K562 (cell line): ENCODE results near the gene ADAM8. TPM values are rescaled to one million over a fixed set of nuclear protein-coding genes. Genes with fewer than 3 reads are reported as not detected.

Experiments used
- BHLHE40 ChIP-seq: IDR thresholded peaks from 2 replicates; pipeline ENCODE4 v1.6.1; 2011; ENCODE audit warnings: low read length, improper control_type of control experiment
- GTF2A2 ChIP-seq: IDR thresholded peaks from 2 replicates; pipeline ENCODE4 v1.6.1; 2016; ENCODE audit warnings: mild to moderate bottlenecking, missing genetic modification characterization, missing compliant biosample characterization
- MGA ChIP-seq: fragments of 450-650 bp; IDR thresholded peaks from 2 replicates; pipeline ENCODE4 v1.6.1; 2016; ENCODE audit warnings: mild to moderate bottlenecking, moderate library complexity
- PTTG1 ChIP-seq: fragments of 450-650 bp; IDR thresholded peaks from 2 replicates; pipeline ENCODE4 v1.6.1; 2016; ENCODE audit warnings: low read depth, mild to moderate bottlenecking, missing genetic modification characterization, missing compliant biosample characterization
- RBM25 ChIP-seq: fragments of 200-400 bp; formaldehyde crosslinking; IDR thresholded peaks from 2 replicates; pipeline ENCODE4 v1.6.1; 2018; ENCODE audit warnings: low read length, low read depth, moderate library complexity; ENCODE audit not compliant: severe bottlenecking
- SREBF1 ChIP-seq: fragments of 150-350 bp; IDR thresholded peaks from 2 replicates; pipeline ENCODE4 v1.6.1; 2014; ENCODE audit warnings: antibody characterized with exemption, low read depth, low read length, borderline replicate concordance
- TAF9B ChIP-seq: fragments of 450-650 bp; IDR thresholded peaks from 2 replicates; pipeline ENCODE4 v1.6.1; 2018; ENCODE audit warnings: mild to moderate bottlenecking; ENCODE audit not compliant: partially characterized antibody
- UBTF ChIP-seq, 2 experiments: IDR thresholded peaks; 2 replicates each; pipeline ENCODE4 v1.6.1; 2012; ENCODE audit warnings: improper control_type of control experiment in 2 of 2, low read depth in 2 of 2, low read length in 2 of 2, borderline replicate concordance in 1 of 2
- ZFX ChIP-seq: sonication (generic); formaldehyde crosslinking; IDR thresholded peaks from 2 replicates; pipeline ENCODE4 v1.8.0; 2022; ENCODE audit warnings: mild to moderate bottlenecking, missing genetic modification reagents, moderate library complexity
- polyA plus RNA-seq, 8 experiments: library from polyadenylated mRNA; depleted of rRNA in 4 of 8; stranded (reverse) in 5 of 8; unstranded in 3 of 8; fragments of >200 nt; fragmentation: Nextera tagmentation in 2 of 8; fragmentation: Illumina TruSeq in 1 of 8; extraction: Ambion mirVana in 2 of 8; extraction: Trizol in 1 of 8; gene quantifications; 2 replicates each; pipeline versions ENCODE4 v1.2.1 to v1.2.3, GENCODE V29; 2011 to 2014; ENCODE audit warnings: inconsistent platforms in 1 of 8, missing spikeins in 1 of 8
- total RNA-seq, 7 experiments: library from RNA; depleted of rRNA in 6 of 7; stranded (reverse); fragments of >200 nt in 6 of 7; fragmentation: Illumina TruSeq in 2 of 7; extraction: Trizol in 2 of 7; gene quantifications; 2 replicates each; pipeline versions ENCODE4 v1.2.1 to v1.2.3, GENCODE V29; 2011 to 2021; ENCODE audit warnings: low replicate concordance in 1 of 7
- TF ChIP-seq, protein P1 (sequence below): sonication (generic); formaldehyde crosslinking; IDR thresholded peaks from 2 replicates; pipeline ENCODE4 v1.9.0; 2022; ENCODE audit warnings: mild to moderate bottlenecking, missing genetic modification reagents

Gene ADAM8
- total and polyA plus RNA-seq, 9 of the 15 experiments (the other 6 are each of a cell fraction or from before 2014, with no cell fraction given) = 0.07 to 7.0 (median 1.1) TPM

DNA sequence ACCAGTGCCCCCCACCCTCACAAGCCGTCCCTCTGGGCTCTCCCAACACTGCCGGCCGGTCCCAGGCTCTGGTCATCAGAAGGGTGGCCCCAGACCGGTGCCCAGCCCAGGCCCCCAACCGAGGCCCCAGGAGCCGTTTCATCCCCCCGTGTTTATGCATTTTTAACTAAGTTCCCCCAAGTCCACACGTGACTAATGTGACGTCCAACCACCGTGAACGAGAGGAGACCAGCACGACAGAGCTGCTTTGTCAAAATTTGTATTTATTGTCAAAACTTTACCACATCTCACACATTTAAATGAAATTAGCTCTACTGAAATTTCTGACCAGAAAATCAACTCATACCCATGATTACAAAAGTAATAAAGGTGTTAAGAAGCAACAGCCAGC lies 30.4 kb downstream of the ADAM8 start (continued):
- TF ChIP-seq MGA (0 out of 2 replicates have a peak, but pooled peaks have one; percentile 33), RBM25 (no peak), GTF2A2 (tag) (no peak), TAF9B (no peak), UBTF (IDR thresholded peaks at IDR 0.05; ENCODE audit: borderline replicate concordance in 1 of 2, low read depth in 2 of 2, low read length in 2 of 2) (no peak), ZFX (CRISPR knock-in tag) (peak; percentile 33), BHLHE40 (0 out of 2 replicates have a peak, but pooled peaks have one; percentile 8), PTTG1 (tag) (no peak), SREBF1 (no peak)
- TF ChIP-seq, protein P1, sequence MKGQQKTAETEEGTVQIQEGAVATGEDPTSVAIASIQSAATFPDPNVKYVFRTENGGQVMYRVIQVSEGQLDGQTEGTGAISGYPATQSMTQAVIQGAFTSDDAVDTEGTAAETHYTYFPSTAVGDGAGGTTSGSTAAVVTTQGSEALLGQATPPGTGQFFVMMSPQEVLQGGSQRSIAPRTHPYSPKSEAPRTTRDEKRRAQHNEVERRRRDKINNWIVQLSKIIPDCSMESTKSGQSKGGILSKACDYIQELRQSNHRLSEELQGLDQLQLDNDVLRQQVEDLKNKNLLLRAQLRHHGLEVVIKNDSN = peak; percentile 56
